H1 (cell line): Measurements from ENCODE around the gene VASP. TPM values are rescaled to one million over a fixed set of nuclear protein-coding genes. Genes with fewer than 3 reads are reported as not detected.

Experiments used
- ASH2L ChIP-seq: fragments of 200-600, 300-600 bp; sonication (generic); IDR thresholded peaks from one replicate; pipeline ENCODE4 v1.7.1; 2017; ENCODE audit warnings: low read length
- BCL11A ChIP-seq, 2 experiments: IDR thresholded peaks; one replicate each; pipeline ENCODE4 v1.6.1; 2011; ENCODE audit warnings: low read depth in 2 of 2, low read length in 2 of 2, mild to moderate bottlenecking in 2 of 2
- CBX8 ChIP-seq: fragments of 300-800, 300-1000 bp; sonication (generic); IDR thresholded peaks from 2 replicates; pipeline ENCODE4 v1.7.1; 2016; ENCODE audit warnings: low read depth, low read length, borderline replicate concordance
- CREB1 ChIP-seq: IDR thresholded peaks from 2 replicates; pipeline ENCODE4 v1.6.1; 2012; ENCODE audit warnings: inconsistent platforms
- CTCF ChIP-seq, 3 experiments: IDR thresholded peaks; 1 replicate in 2 of 3; 2 replicates in 1 of 3; pipeline versions ENCODE4 v1.5.1 to v1.6.1; 2011; ENCODE audit warnings: low read length in 3 of 3, mild to moderate bottlenecking in 3 of 3, inconsistent platforms in 2 of 3, low read depth in 1 of 3, moderate library complexity in 1 of 3; ENCODE audit not compliant: insufficient read depth in 1 of 3; ENCODE audit errors: control extremely low read depth in 1 of 3
- EGR1 ChIP-seq: IDR thresholded peaks from 2 replicates; pipeline ENCODE4 v1.6.1; 2011; ENCODE audit warnings: low read depth, low read length, borderline replicate concordance
- EP300 ChIP-seq, 2 experiments: IDR thresholded peaks; 1 replicate in 1 of 2; 2 replicates in 1 of 2; pipeline ENCODE4 v1.6.1; 2011 to 2012; ENCODE audit warnings: low read depth in 2 of 2, low read length in 2 of 2, mild to moderate bottlenecking in 2 of 2, borderline replicate concordance in 1 of 2, inconsistent platforms in 1 of 2, moderate library complexity in 1 of 2
- EZH2 ChIP-seq: fragments of 200-600 bp; sonication (generic); IDR thresholded peaks from 2 replicates; pipeline ENCODE4 v1.7.1; 2012; ENCODE audit warnings: low read depth, mild to moderate bottlenecking, moderate library complexity, low read length, inconsistent platforms; ENCODE audit not compliant: severe bottlenecking
- KDM4A ChIP-seq: IDR thresholded peaks from one replicate; pipeline ENCODE4 v1.7.1; 2012; ENCODE audit warnings: low read depth, mild to moderate bottlenecking, moderate library complexity, low read length, inconsistent platforms; ENCODE audit not compliant: severe bottlenecking
- NANOG ChIP-seq: IDR thresholded peaks from 2 replicates; pipeline ENCODE4 v1.6.1; 2011; ENCODE audit warnings: low read length, low read depth, mild to moderate bottlenecking, inconsistent platforms; ENCODE audit not compliant: insufficient read depth, poor library complexity, severe bottlenecking
- NRF1 ChIP-seq: IDR thresholded peaks from 2 replicates; pipeline ENCODE4 v1.6.1; 2011; ENCODE audit warnings: mild to moderate bottlenecking, low read depth, low read length, improper control_type of control experiment
- RAD21 ChIP-seq, 2 experiments: IDR thresholded peaks in 1 of 2; conservative IDR thresholded peaks in 1 of 2; 2 replicates each; pipeline ENCODE4 v1.6.1; 2011; ENCODE audit warnings: low read depth in 2 of 2, low read length in 2 of 2, improper control_type of control experiment in 1 of 2, inconsistent platforms in 1 of 2, mild to moderate bottlenecking in 1 of 2, moderate library complexity in 1 of 2
- RBBP5 ChIP-seq: IDR thresholded peaks from 2 replicates; pipeline ENCODE4 v1.7.1; 2012; ENCODE audit warnings: low read depth, mild to moderate bottlenecking, inconsistent platforms, low read length, moderate library complexity, borderline replicate concordance
- RNF2 ChIP-seq: fragments of 200-900, 300-1000 bp; sonication (generic); IDR thresholded peaks from 2 replicates; pipeline ENCODE4 v1.7.1; 2016; ENCODE audit warnings: borderline replicate concordance, low read depth, mild to moderate bottlenecking, antibody characterized with exemption, low read length; ENCODE audit not compliant: poor library complexity, severe bottlenecking; ENCODE audit errors: missing control alignments
- RXRA ChIP-seq: IDR thresholded peaks from 2 replicates; pipeline ENCODE4 v1.6.1; 2011; ENCODE audit warnings: low read depth, mild to moderate bottlenecking, low read length, moderate library complexity; ENCODE audit not compliant: insufficient read depth
- SIN3A ChIP-seq, 2 experiments: IDR thresholded peaks in 1 of 2; conservative IDR thresholded peaks in 1 of 2; 2 replicates each; pipeline ENCODE4 v1.6.1; 2011 to 2012; ENCODE audit warnings: low read length in 2 of 2, improper control_type of control experiment in 1 of 2, low read depth in 1 of 2, mild to moderate bottlenecking in 1 of 2
- SIRT6 ChIP-seq: IDR thresholded peaks from one replicate; pipeline ENCODE4 v1.7.1; 2012; ENCODE audit warnings: low read length, inconsistent platforms
- SP1 ChIP-seq: IDR thresholded peaks from 2 replicates; pipeline ENCODE4 v1.6.1; 2011; ENCODE audit warnings: low read depth, low read length
- TBP ChIP-seq: IDR thresholded peaks from 2 replicates; pipeline ENCODE4 v1.6.1; 2011; ENCODE audit warnings: low read depth, low read length, improper control_type of control experiment
- TCF12 ChIP-seq: IDR thresholded peaks from 2 replicates; pipeline ENCODE4 v1.6.1; 2011; ENCODE audit warnings: low read depth, mild to moderate bottlenecking, low read length
- polyA plus RNA-seq, 7 experiments: library from polyadenylated mRNA; depleted of rRNA in 3 of 7; stranded (reverse) in 5 of 7; unstranded in 2 of 7; fragments of >200 nt in 5 of 7; fragments of 200-250 nt in 2 of 7; gene quantifications; 1 replicate in 5 of 7; 2 replicates in 1 of 7; 4 replicates in 1 of 7; pipeline versions ENCODE4 v1.2.1 to v1.2.3, GENCODE V29; 2011 to 2013; ENCODE audit warnings: missing spikeins in 2 of 7, mixed read lengths in 2 of 7
- total RNA-seq: library from RNA; stranded (reverse); fragmentation: NEBNext Ultra II Directional; extraction: Animal tissue kit (Norgen Biotek cat#: 25700); gene quantifications from 2 replicates; pipeline ENCODE4 v1.2.1, GENCODE V29; 2021

The VASP gene
- total and polyA plus RNA-seq, 2 of the 8 experiments (the other 6 are each of a cell fraction or from before 2014, with no cell fraction given) = 89.7 to 135 TPM

GRCh38 chr19:45506246-45506988 lies 862 bp upstream of the VASP start (continued):
- TF ChIP-seq CREB1 = peak; percentile 90
- TF ChIP-seq RAD21 (IDR thresholded peaks at IDR 0.05 in 1 of 2, conservative IDR thresholded peaks at IDR 0.05 in 1 of 2; ENCODE audit: low read depth in 2 of 2, low read length in 2 of 2) = peak; percentile 35 to 51; a peak in 3 of 4 replicates
- TF ChIP-seq TCF12 = 0 out of 2 replicates have a peak, but pooled peaks have one; percentile 56
- TF ChIP-seq CTCF (IDR thresholded peaks at IDR 0.05; ENCODE audit: control extremely low read depth in 1 of 3, insufficient read depth in 1 of 3, low read depth in 1 of 3, low read length in 3 of 3) = peak; percentile 51 to 54 (median 53)
- TF ChIP-seq SIN3A (conservative IDR thresholded peaks at IDR 0.05 in 1 of 2, IDR thresholded peaks at IDR 0.05 in 1 of 2; ENCODE audit: low read depth in 1 of 2, low read length in 2 of 2) = peak; percentile 66 to 83; a peak in 3 of 4 replicates
- no peak for TF ChIP-seq NANOG
- peak; percentile 78; the same call in 1 of the 2 replicates for TF ChIP-seq EGR1
- no peak for TF ChIP-seq RXRA
- no peak for TF ChIP-seq SIRT6
- peak; percentile 60; the same call in 1 of the 2 replicates for TF ChIP-seq TBP
- no peak; the same call in 1 of the 2 replicates for TF ChIP-seq RBBP5
- no peak for TF ChIP-seq NRF1
- peak; percentile 58; the same call in 1 of the 2 replicates for TF ChIP-seq SP1
- no peak for TF ChIP-seq EZH2
- TF ChIP-seq CBX8 = no peak
- peak; percentile 39 for TF ChIP-seq KDM4A
- TF ChIP-seq BCL11A (IDR thresholded peaks at IDR 0.05; ENCODE audit: low read depth in 2 of 2, low read length in 2 of 2) = no peak
- TF ChIP-seq EP300 (IDR thresholded peaks at IDR 0.05; ENCODE audit: borderline replicate concordance in 1 of 2, low read depth in 2 of 2, low read length in 2 of 2) = no peak
- TF ChIP-seq RNF2 = no peak
- TF ChIP-seq ASH2L = no peak
